ENCODE data around the gene TMEM245.
"Not testable (repeated sequence)": the region's sequence is repeated elsewhere in the genome, so short reads cannot be mapped to it uniquely, and the experiment has no call there.

Gene TMEM245

GRCh38 chr9:109062543-109062942, 57.2 kb downstream of the TMEM245 start:
- Histone ChIP-seq H3K36me3 (ENCODE audit: insufficient read depth, low read length) (peaks cover 58% of the 10 kb centered on the region), H2AFZ (ENCODE audit: low read depth, low read length) (no peak overlapping the region), H3K4me3 (ENCODE audit: low read length) (no peak overlapping the region), H3K4me1 (ENCODE audit: insufficient read depth, low read length) (no peaks in the 10 kb centered on the region), H3K9me3 (ENCODE audit: low read length) (no peaks in the 10 kb centered on the region), H3K27me3 (ENCODE audit: insufficient read depth, low read length) (no peaks in the 10 kb centered on the region)

GRCh38 chr9:109060191-109060590, 59.6 kb downstream of the TMEM245 start:
- H3K27me3 ChIP-seq (ENCODE audit: insufficient read depth, low read length) = no peaks in the 10 kb centered on the region
- peaks cover 61% of the 10 kb centered on the region for H3K36me3 ChIP-seq (ENCODE audit: insufficient read depth, low read length)
- no peak overlapping the region for H3K4me3 ChIP-seq (ENCODE audit: low read length)
- no peak overlapping the region for H2AFZ ChIP-seq (ENCODE audit: low read depth, low read length)
- H3K4me1 ChIP-seq (ENCODE audit: insufficient read depth, low read length) = no peaks in the 10 kb centered on the region
- H3K9me3 ChIP-seq (ENCODE audit: low read length) = no peaks in the 10 kb centered on the region

- H3K27me3 ChIP-seq (ENCODE audit: insufficient read depth, low read length); H3K9me3 ChIP-seq (ENCODE audit: low read length); H3K4me3 ChIP-seq (ENCODE audit: low read length); H2AFZ ChIP-seq (ENCODE audit: low read depth, low read length): not testable (repeated sequence)
- H3K36me3 ChIP-seq (ENCODE audit: insufficient read depth, low read length) = peaks cover 69% of the 10 kb centered on the region
- H3K4me1 ChIP-seq (ENCODE audit: insufficient read depth, low read length) = peaks cover 11% of the 10 kb centered on the region
These were observed 66.6 kb downstream of the TMEM245 start for GRCh38 chr9:109053121-109053520.

- Histone ChIP-seq H2AFZ (ENCODE audit: low read depth, low read length) (no peak overlapping the region), H3K36me3 (ENCODE audit: insufficient read depth, low read length) (peaks cover 76% of the 10 kb centered on the region), H3K4me3 (ENCODE audit: low read length) (no peak overlapping the region), H3K4me1 (ENCODE audit: insufficient read depth, low read length) (peaks cover 11% of the 10 kb centered on the region), H3K27me3 (ENCODE audit: insufficient read depth, low read length) (no peaks in the 10 kb centered on the region), H3K9me3 (ENCODE audit: low read length) (no peaks in the 10 kb centered on the region)
These were observed 67.3 kb downstream of the TMEM245 start for GRCh38 chr9:109052416-109052815.

- H3K27me3 ChIP-seq (ENCODE audit: insufficient read depth, low read length) = no peaks in the 10 kb centered on the region
- no peak overlapping the region for H3K4me3 ChIP-seq (ENCODE audit: low read length)
- H3K4me1 ChIP-seq (ENCODE audit: insufficient read depth, low read length) = peaks cover 11% of the 10 kb centered on the region
- H3K36me3 ChIP-seq (ENCODE audit: insufficient read depth, low read length) = peaks cover 77% of the 10 kb centered on the region
- H3K9me3 ChIP-seq (ENCODE audit: low read length) = no peaks in the 10 kb centered on the region
- H2AFZ ChIP-seq (ENCODE audit: low read depth, low read length) = no peak overlapping the region
These were observed 68.0 kb downstream of the TMEM245 start for GRCh38 chr9:109051733-109052132.

GRCh38 chr9:109050444-109050843, 69.3 kb downstream of the TMEM245 start:
- Histone ChIP-seq H2AFZ (ENCODE audit: low read depth, low read length) (no peak overlapping the region), H3K4me3 (ENCODE audit: low read length) (no peak overlapping the region), H3K36me3 (ENCODE audit: insufficient read depth, low read length) (peaks cover 80% of the 10 kb centered on the region), H3K9me3 (ENCODE audit: low read length) (no peaks in the 10 kb centered on the region), H3K4me1 (ENCODE audit: insufficient read depth, low read length) (peaks cover 11% of the 10 kb centered on the region), H3K27me3 (ENCODE audit: insufficient read depth, low read length) (no peaks in the 10 kb centered on the region)

- Histone ChIP-seq H3K4me1 (ENCODE audit: insufficient read depth, low read length) (peaks cover 11% of the 10 kb centered on the region), H3K27me3 (ENCODE audit: insufficient read depth, low read length) (no peaks in the 10 kb centered on the region), H2AFZ (ENCODE audit: low read depth, low read length) (no peak overlapping the region), H3K4me3 (ENCODE audit: low read length) (no peak overlapping the region), H3K36me3 (ENCODE audit: insufficient read depth, low read length) (peaks cover 81% of the 10 kb centered on the region), H3K9me3 (ENCODE audit: low read length) (no peaks in the 10 kb centered on the region)
These were observed 70.9 kb downstream of the TMEM245 start for GRCh38 chr9:109048822-109049221.

GRCh38 chr9:109047259-109047658, 72.5 kb downstream of the TMEM245 start:
- Histone ChIP-seq H3K36me3 (ENCODE audit: insufficient read depth, low read length) (peaks cover 80% of the 10 kb centered on the region), H3K9me3 (ENCODE audit: low read length) (peaks cover 2% of the 10 kb centered on the region), H3K4me3 (ENCODE audit: low read length) (no peak overlapping the region), H2AFZ (ENCODE audit: low read depth, low read length) (no peak overlapping the region), H3K27me3 (ENCODE audit: insufficient read depth, low read length) (no peaks in the 10 kb centered on the region), H3K4me1 (ENCODE audit: insufficient read depth, low read length) (peaks cover 2% of the 10 kb centered on the region)

- no peak overlapping the region for H2AFZ ChIP-seq (ENCODE audit: low read depth, low read length)
- no peak overlapping the region for H3K4me3 ChIP-seq (ENCODE audit: low read length)
- no peaks in the 10 kb centered on the region for H3K27me3 ChIP-seq (ENCODE audit: insufficient read depth, low read length)
- H3K9me3 ChIP-seq (ENCODE audit: low read length) = peaks cover 2% of the 10 kb centered on the region
- H3K36me3 ChIP-seq (ENCODE audit: insufficient read depth, low read length) = peaks cover 77% of the 10 kb centered on the region
- no peaks in the 10 kb centered on the region for H3K4me1 ChIP-seq (ENCODE audit: insufficient read depth, low read length)
These were observed 73.4 kb downstream of the TMEM245 start for GRCh38 chr9:109046346-109046745.

- H3K4me1 ChIP-seq (ENCODE audit: insufficient read depth, low read length) = no peaks in the 10 kb centered on the region
- H3K27me3 ChIP-seq (ENCODE audit: insufficient read depth, low read length) = no peaks in the 10 kb centered on the region
- H2AFZ ChIP-seq (ENCODE audit: low read depth, low read length) = no peak overlapping the region
- H3K9me3 ChIP-seq (ENCODE audit: low read length) = peaks cover 2% of the 10 kb centered on the region
- no peak overlapping the region for H3K4me3 ChIP-seq (ENCODE audit: low read length)
- peaks cover 56% of the 10 kb centered on the region for H3K36me3 ChIP-seq (ENCODE audit: insufficient read depth, low read length)
These were observed 76.2 kb downstream of the TMEM245 start for GRCh38 chr9:109043578-109043977.

- Histone ChIP-seq H3K36me3 (ENCODE audit: insufficient read depth, low read length) (peaks cover 46% of the 10 kb centered on the region), H3K9me3 (ENCODE audit: low read length) (peaks cover 2% of the 10 kb centered on the region), H3K4me1 (ENCODE audit: insufficient read depth, low read length) (no peaks in the 10 kb centered on the region), H3K27me3 (ENCODE audit: insufficient read depth, low read length) (no peaks in the 10 kb centered on the region), H3K4me3 (ENCODE audit: low read length) (no peak overlapping the region), H2AFZ (ENCODE audit: low read depth, low read length) (no peak overlapping the region)
These were observed 79.2 kb downstream of the TMEM245 start for GRCh38 chr9:109040571-109040970.

- Histone ChIP-seq H3K9me3 (ENCODE audit: low read length) (peaks cover 2% of the 10 kb centered on the region), H3K36me3 (ENCODE audit: insufficient read depth, low read length) (peaks cover 41% of the 10 kb centered on the region), H3K4me3 (ENCODE audit: low read length) (no peak overlapping the region)
These were observed 80.2 kb downstream of the TMEM245 start for GRCh38 chr9:109039539-109039938.

GRCh38 chr9:109037946-109038715, 81.6 kb downstream of the TMEM245 start:
- Histone ChIP-seq H3K4me1 (ENCODE audit: insufficient read depth, low read length) (no peaks in the 10 kb centered on the region), H3K36me3 (ENCODE audit: insufficient read depth, low read length) (peaks cover 46% of the 10 kb centered on the region), H2AFZ (ENCODE audit: low read depth, low read length) (no peak overlapping the region), H3K4me3 (ENCODE audit: low read length) (no peak overlapping the region), H3K9me3 (ENCODE audit: low read length) (peaks cover under 1% of the 10 kb centered on the region), H3K27me3 (ENCODE audit: insufficient read depth, low read length) (no peaks in the 10 kb centered on the region)

More at GRCh38 chr9:109039539-109039938, 80.2 kb downstream of the TMEM245 start:
- Histone ChIP-seq H3K27me3 (ENCODE audit: insufficient read depth, low read length) (no peaks in the 10 kb centered on the region), H2AFZ (ENCODE audit: low read depth, low read length) (no peak overlapping the region), H3K4me1 (ENCODE audit: insufficient read depth, low read length) (no peaks in the 10 kb centered on the region)

Data from neuron (in vitro differentiated cells).